Activated CD4-positive, alpha-beta memory T cell treated with anti-CD3 and anti-CD28 coated beads for 36 hours (primary cell): ENCODE results near the gene SYMPK. TPM values are rescaled to one million over a fixed set of nuclear protein-coding genes. Genes with fewer than 3 reads are reported as not detected.

Source experiments
- CTCF ChIA-PET: fragments of 350-600 bp; sonication (Branson Sonifier 250); formaldehyde crosslinking; loops from one replicate; lab custom pipeline; 2021; ENCODE audit warnings: antibody characterized with exemption, inconsistent platforms; lab: Charles Lee
- POLR2A ChIA-PET: fragments of 350-600 bp; sonication (Branson Sonifier 250); formaldehyde crosslinking; loops from one replicate; lab custom pipeline; 2021; ENCODE audit warnings: antibody characterized with exemption; lab: Charles Lee
- DNase-seq: peaks from one replicate; pipeline ENCODE4 v3.0.0-alpha.2; 2020
- H3K27ac Mint-ChIP-seq: one replicate; pipeline ENCODE4 v1.8.0; 2021; ENCODE audit warnings: mixed read lengths
- H3K27me3 Mint-ChIP-seq: one replicate; pipeline ENCODE4 v1.8.0; 2021; ENCODE audit warnings: mixed read lengths
- H3K36me3 Mint-ChIP-seq: one replicate; pipeline ENCODE4 v1.8.0; 2021; ENCODE audit warnings: mixed read lengths
- H3K4me1 Mint-ChIP-seq: one replicate; pipeline ENCODE4 v1.8.0; 2021; ENCODE audit warnings: low read depth, mixed read lengths
- H3K4me3 Mint-ChIP-seq: one replicate; pipeline ENCODE4 v1.8.0; 2021; ENCODE audit warnings: mild to moderate bottlenecking, mixed read lengths
- H3K9me3 Mint-ChIP-seq: one replicate; pipeline ENCODE4 v1.8.0; 2021; ENCODE audit warnings: mixed read lengths
- intact Hi-C: fragments of 100-400 bp; cut with micrococcal nuclease; formaldehyde crosslinking; loops from one replicate; pipeline ENCODE4 v1.15.1; 2023
- total RNA-seq, 2 experiments: library from RNA; stranded (reverse); gene quantifications; one replicate each; pipeline ENCODE4 v1.2.3, GENCODE V29; 2021

SYMPK gene
- total RNA-seq, 2 experiments from 2014 or later: 87.8 to 91.6 TPM

DNA sequence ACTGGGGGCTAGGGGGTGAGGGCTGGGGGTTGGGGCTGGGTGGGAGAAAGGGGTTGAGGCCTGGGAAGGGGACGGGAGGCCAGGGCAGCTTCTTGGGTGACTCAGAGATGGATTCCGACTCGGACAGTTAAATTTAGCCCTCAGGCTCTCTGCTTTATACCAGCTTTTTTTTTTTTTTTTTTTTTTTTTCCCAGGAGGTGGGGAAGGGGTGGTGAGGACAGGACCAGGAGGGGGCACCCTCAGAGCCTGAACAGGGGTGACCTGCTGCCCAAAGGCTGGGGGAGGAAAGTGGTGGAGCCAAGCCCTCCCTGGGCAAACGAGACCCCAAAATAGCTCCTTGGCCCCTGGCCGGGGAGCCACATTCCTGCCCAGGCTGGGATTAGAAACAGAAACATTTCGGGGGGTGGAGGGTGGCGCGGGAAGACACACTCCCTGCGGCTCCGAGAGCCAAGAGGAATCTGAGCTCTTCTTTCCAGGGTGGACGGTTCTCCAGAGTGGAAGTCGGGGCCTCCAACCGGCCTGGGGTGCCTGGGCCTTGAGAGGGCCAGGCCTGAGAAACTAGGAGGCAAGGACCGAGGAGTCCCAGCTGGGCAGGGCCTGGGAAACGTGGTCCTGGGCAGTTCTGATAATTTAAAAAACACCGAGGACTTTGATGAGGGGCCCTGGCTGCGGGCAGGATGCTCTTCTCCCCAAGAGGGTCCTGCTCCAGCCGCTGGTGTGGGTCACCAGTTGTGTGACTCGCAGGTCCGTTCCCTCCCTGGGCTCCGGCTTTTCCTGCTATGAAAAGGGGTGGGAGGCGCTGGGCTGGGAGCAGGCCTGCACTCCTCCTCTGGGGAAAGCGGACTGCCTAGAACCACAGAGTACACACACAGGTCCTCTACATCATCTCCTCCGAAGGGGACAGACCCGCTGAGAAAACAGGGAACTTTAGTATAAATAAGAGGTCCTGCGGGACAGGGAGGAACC, 79.8 kb downstream of the SYMPK start:
- Mint-ChIP-seq H3K36me3 (peaks cover 21% of the 10 kb centered on the region), H3K27ac (no peak overlapping the region), H3K9me3 (no peaks in the 10 kb centered on the region), H3K4me1 (peaks cover 15% of the 10 kb centered on the region), H3K27me3 (peaks cover 16% of the 10 kb centered on the region), H3K4me3 (no peak overlapping the region)
- ChIA-PET CTCF (interaction anchor here (1.7 to 2.8 kb wide), 2 partner anchors 14 to 16 kb away, joined by 8 to 14 read pairs; partner anchors contain the start of gene SIX5), POLR2A (no interaction called here)
- intact Hi-C loops: no loop called here
- DNase-seq: no peak

DNA sequence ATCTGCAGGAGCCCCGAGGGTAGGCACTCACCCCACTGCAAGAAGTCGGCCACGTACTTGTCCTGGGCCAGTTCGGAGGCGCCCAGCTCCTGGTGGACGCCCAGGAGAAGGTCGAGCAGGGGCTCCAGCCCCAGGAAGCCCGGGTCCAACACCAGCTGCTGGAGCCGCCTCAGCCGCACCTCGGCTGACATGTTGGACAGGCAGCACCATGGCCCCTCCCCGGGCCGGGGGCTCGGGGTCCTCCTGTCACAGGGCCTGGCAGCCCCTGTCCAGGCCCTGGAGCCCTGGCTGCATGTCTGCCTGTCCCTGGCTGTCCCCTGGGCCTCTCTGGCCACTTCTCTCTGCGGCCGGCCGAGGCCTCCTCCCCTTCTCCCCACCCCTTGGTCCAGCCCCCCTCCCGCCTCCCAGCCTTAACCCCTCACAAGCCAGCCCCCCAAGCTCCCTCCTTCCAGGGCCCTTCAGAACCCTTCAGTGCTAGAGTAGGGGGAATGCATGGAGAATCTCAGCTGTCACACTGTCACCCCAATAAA, 80.7 kb downstream of the SYMPK start, which contains the start of gene DMPK:
Gene DMPK (minus strand): TSS at position 329 of the 530 bp plus-strand sequence. CDS start 138 bp downstream, at position 191.
- POLR2A ChIA-PET: no interaction called here
- intact Hi-C loops: no loop called here

DNA sequence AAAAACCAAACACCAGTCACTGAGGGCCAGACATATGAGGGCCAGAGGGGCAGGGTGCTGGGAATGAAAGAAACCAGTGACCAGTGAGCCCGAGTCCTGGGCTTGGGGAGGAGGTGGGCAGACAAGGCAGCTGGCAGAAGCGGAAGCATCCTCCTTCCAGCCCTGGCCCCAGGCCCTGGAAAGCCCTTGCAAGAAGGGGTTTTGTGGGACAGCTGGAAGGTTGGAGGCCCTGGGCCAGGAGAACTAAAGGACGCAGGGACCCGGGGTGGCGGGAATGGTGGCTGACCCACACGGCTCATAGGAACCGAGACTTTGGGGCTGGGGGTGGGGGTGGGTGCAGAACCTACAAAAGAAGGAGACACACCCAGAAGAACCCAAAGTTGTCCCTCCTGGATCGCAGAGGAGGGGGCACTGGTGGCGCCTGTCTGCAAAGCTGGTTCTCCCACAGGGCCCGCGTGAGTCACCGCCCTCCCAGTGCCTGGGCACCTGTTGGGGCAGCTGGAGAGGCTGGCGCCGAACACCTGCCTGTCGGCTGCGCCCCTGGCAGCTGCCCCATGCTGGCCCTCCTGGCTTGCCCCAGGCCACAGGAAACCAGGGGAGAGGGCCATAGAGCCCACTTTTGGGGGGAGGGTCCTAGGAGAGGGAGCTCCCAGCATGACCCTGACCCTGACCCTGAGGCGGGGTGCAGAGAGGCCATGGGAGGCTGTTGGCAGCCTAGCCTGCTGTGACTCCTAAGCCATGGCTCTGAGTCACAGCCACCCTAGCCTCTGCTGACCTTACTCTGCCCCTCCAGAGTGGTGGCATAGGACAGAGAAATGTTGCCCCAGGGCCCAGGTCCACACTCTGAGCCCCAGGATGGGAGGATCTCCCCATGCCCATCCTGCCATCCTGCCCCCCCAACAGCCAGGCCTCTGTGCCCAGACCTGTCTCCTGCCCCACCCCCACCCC, 81.5 kb downstream of the SYMPK start:
- ChIA-PET POLR2A (interaction anchor here (1.1 to 1.2 kb wide), 2 partner anchors 12 to 48 kb away, joined by 3 to 4 read pairs; partner anchors contain the start of gene SIX5), CTCF (interaction anchor here (1.4 to 2.8 kb wide), 3 partner anchors 13 to 36 kb away, joined by 4 to 14 read pairs (median 8); partner anchors contain the start of gene SIX5)
- intact Hi-C loops: no loop called here

More for the DNA sequence above, 80.7 kb downstream of the SYMPK start, which contains the start of gene DMPK:
- no peaks in the 10 kb centered on the region for H3K9me3 Mint-ChIP-seq
- peaks cover 15% of the 10 kb centered on the region for H3K27me3 Mint-ChIP-seq
- no peak within 1 kb of the TSS for H3K4me3 Mint-ChIP-seq
- no peak for DNase-seq
- peaks cover 17% of the 10 kb centered on the region for H3K36me3 Mint-ChIP-seq
- peaks cover 15% of the 10 kb centered on the region for H3K4me1 Mint-ChIP-seq
- CTCF ChIA-PET: interaction anchor here (1.4 to 2.8 kb wide), 3 partner anchors 13 to 35 kb away, joined by 4 to 14 read pairs (median 8); partner anchors contain the start of gene SIX5
- H3K27ac Mint-ChIP-seq: no peak within 1 kb of the TSS

DNA sequence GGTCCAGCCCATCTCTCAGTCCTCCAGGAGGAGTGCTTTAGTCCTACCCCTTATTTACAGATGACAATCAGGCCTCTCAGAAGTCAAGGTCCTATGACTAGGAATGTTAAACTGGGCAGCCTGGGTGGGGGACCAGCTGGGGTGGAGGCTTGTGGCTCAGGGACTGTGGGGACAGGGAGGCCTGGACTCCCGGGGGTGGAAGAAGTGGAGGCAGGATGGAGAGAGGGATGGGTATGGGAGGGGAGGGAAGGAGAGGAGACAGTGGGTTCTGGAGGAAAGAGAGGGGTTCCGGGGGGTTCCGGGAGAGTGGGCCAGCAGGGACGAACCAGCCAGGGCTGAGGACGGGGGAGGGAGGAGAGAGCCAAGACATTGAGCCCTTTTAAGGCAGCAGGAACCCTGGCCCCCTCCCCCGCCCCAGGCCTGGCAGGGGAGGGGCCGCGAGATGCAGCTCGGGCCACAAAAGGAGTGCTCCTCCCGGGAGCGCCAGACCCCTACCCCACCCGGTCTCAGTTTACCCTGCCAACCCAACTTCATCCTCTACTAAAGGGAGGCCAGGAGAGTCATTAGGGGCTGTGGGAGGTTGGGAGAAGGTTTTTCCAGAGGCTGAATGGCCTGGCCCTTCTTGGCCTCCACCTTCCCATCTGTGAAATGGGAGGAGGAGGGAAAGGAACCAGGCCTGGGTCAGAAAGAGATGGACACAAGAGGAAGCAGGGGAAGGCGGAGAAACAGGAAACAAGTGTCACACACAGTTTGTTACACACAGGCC, 82.3 kb downstream of the SYMPK start:
- POLR2A ChIA-PET: interaction anchor here (0.6 to 2.1 kb wide), 5 partner anchors 11 to 122 kb away, joined by 3 to 10 read pairs (median 4); partner anchors contain the start of genes MYPOP and SIX5
- H3K27me3 Mint-ChIP-seq: peaks cover 15% of the 10 kb centered on the region
- H3K27ac Mint-ChIP-seq: no peak overlapping the region
- H3K4me1 Mint-ChIP-seq: peaks cover 15% of the 10 kb centered on the region
- no peak for DNase-seq
- H3K36me3 Mint-ChIP-seq: peaks cover 13% of the 10 kb centered on the region
- no peaks in the 10 kb centered on the region for H3K9me3 Mint-ChIP-seq
- CTCF ChIA-PET: interaction anchor here (1.4 kb wide), 1 partner anchor 37 kb away, joined by 4 read pairs; no protein-coding TSS in a partner anchor
- no peak overlapping the region for H3K4me3 Mint-ChIP-seq
- intact Hi-C loops: no loop called here

More for the DNA sequence above, 81.5 kb downstream of the SYMPK start:
- Mint-ChIP-seq H3K27me3 (peaks cover 15% of the 10 kb centered on the region), H3K4me3 (no peak overlapping the region), H3K27ac (no peak overlapping the region), H3K9me3 (no peaks in the 10 kb centered on the region), H3K4me1 (peaks cover 15% of the 10 kb centered on the region), H3K36me3 (peaks cover 17% of the 10 kb centered on the region)
- no peak for DNase-seq

DNA sequence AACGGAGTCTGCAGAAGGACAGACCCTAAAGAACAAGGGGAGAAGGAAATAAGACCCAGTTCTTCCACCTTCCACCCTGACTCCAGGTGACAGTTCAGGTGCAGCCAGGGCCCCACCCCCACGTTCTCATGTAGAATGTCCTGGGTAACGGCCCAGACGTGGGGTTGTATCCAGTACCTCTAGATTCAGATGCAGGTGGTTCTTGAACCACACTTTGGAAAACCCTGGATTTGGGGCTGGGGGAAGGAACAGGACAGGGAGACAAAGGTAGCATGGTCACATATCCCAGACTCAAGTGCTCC, 82.8 kb downstream of the SYMPK start:
- ChIA-PET POLR2A (interaction anchor here (0.6 to 2.1 kb wide), 3 partner anchors 11 to 122 kb away, joined by 3 to 10 read pairs (median 5); partner anchors contain the start of genes MYPOP and SIX5), CTCF (no interaction called here)
- Mint-ChIP-seq H3K9me3 (no peaks in the 10 kb centered on the region), H3K4me3 (no peak overlapping the region), H3K4me1 (peaks cover 15% of the 10 kb centered on the region), H3K36me3 (peaks cover 13% of the 10 kb centered on the region), H3K27me3 (peaks cover 15% of the 10 kb centered on the region), H3K27ac (no peak overlapping the region)
- intact Hi-C loops: no loop called here
- no peak for DNase-seq

DNA sequence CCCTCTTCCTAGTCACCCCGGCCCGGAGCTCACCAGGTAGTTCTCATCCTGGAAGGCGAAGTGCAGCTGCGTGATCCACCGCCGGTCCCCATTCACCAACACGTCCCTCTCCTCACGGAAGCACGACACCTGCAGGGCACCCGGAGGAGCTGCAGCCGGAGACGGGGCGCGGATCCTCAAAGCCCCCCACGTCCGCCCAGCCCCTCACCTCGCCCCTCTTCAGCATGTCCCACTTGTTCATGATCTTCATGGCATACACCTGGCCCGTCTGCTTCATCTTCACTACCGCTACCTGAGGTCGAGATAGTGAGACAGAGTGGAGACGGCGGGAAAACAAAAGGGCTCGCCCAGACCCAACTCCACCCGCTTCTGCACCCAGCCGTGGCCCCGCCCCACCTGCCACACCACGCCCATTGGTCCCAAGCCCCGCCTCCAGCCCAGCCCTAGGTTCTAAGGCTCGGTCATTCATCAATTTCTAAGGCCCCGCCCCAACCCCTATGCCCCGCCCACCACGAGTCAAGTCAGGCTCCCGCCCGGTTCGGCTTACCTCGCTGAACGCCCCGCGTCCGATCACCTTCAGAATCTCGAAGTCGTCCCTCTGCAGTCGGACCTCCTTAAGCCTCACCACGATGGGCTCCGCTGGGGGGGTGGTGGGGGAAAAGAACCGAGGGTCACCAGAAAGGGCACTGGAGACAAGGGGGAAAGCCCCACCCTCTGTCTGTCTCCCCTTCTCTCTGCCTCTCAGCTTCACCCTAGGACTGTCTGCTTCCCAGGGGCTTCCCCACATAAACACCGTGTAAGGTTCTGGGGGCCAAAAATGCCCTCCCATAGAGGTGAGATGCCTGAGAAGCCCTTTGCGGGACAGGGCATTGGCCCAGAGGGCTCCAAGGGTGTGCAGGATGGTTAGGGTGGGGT, 83.5 kb downstream of the SYMPK start:
- Mint-ChIP-seq H3K27ac (no peak overlapping the region), H3K4me1 (peaks cover 15% of the 10 kb centered on the region), H3K36me3 (peaks cover 13% of the 10 kb centered on the region), H3K4me3 (peak overlapping the region; percentile 67), H3K9me3 (no peaks in the 10 kb centered on the region), H3K27me3 (peaks cover 15% of the 10 kb centered on the region)
- intact Hi-C loops: loop anchor here (1.0 kb wide), 2 partner anchors 9 to 14 kb away; no protein-coding TSS in a partner anchor
- DNase-seq: peak; percentile 96
- CTCF ChIA-PET: interaction anchor here (0.7 to 1.4 kb wide), 12 partner anchors 9 to 87 kb away, joined by 3 to 34 read pairs (median 4); partner anchors contain the start of genes QPCTL, SIX5 and SYMPK
- POLR2A ChIA-PET: interaction anchor here (0.5 to 2.1 kb wide), 3 partner anchors 10 to 123 kb away, joined by 3 to 10 read pairs (median 3); partner anchors contain the start of genes DMWD, MYPOP and SIX5

DNA sequence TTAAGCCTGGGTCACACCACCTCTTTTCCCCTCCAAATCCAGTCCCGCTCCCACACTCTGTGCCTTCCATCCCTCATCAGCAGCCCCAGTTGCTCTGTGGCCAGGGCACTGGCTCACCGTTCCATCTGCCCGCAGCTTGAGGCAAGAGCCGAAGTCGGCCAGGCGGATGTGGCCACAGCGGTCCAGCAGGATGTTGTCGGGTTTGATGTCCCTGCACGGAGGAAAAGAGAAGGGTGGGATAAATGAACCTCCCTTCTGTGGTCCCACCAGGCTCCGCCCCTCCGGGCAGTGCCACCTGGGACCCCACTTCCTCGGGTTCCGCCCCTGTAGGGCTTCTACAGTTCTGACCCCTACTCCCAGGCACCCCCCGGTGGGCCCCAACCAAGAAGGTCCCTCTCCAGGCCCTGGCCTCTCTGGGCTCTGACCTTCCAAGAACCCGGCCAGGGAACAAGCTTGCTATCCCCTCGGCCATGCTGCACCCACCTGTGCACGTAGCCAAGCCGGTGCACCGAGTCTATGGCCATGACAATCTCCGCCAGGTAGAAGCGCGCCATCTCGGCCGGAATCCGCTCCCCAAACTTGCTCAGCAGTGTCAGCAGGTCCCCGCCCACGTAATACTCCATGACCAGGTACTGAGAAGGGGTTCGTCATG, 84.8 kb downstream of the SYMPK start:
- POLR2A ChIA-PET: interaction anchor here (2.1 kb wide), 1 partner anchor 9 kb away, joined by 10 read pairs; the partner anchor contains the start of gene SIX5
- Mint-ChIP-seq H3K4me1 (peaks cover 15% of the 10 kb centered on the region), H3K4me3 (no peak overlapping the region), H3K9me3 (no peaks in the 10 kb centered on the region), H3K27ac (no peak overlapping the region), H3K27me3 (peaks cover 15% of the 10 kb centered on the region), H3K36me3 (peaks cover 13% of the 10 kb centered on the region)
- intact Hi-C loops: no loop called here
- DNase-seq: no peak
- CTCF ChIA-PET: interaction anchor here (1.0 kb wide), 1 partner anchor 61 kb away, joined by 4 read pairs; no protein-coding TSS in a partner anchor

DNA sequence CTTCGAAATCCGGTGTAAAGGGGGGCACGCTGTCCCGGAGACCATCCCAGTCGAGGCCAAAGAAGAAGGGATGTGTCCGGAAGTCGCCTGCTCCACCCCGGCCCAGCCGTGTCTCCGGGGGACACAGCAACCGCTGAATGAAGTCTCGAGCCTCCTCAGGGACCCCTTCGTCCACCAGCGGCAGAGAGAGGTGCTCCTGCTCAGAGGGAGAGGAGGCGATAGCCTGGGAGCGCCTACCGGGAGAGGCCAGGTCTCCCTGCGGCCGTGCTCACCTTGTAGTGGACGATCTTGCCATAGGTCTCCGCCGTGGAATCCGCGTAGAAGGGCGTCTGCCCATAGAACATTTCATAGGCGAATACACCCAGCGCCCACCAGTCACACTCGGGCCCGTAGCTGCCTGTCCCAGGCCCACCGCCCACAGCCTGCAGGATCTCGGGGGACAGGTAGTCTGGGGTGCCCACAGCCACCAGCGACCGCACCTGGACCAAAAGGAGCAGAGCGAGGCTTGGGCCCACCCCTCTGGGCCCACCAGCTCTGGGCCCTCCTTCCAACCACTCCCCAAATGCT, 85.5 kb downstream of the SYMPK start:
- Mint-ChIP-seq H3K4me3 (no peak overlapping the region), H3K36me3 (peaks cover 13% of the 10 kb centered on the region), H3K27me3 (peaks cover 15% of the 10 kb centered on the region), H3K27ac (no peak overlapping the region), H3K9me3 (no peaks in the 10 kb centered on the region), H3K4me1 (peaks cover 15% of the 10 kb centered on the region)
- ChIA-PET CTCF (interaction anchor here (1.0 kb wide), 1 partner anchor 60 kb away, joined by 4 read pairs; no protein-coding TSS in a partner anchor), POLR2A (no interaction called here)
- DNase-seq: no peak
- intact Hi-C loops: no loop called here

DNA sequence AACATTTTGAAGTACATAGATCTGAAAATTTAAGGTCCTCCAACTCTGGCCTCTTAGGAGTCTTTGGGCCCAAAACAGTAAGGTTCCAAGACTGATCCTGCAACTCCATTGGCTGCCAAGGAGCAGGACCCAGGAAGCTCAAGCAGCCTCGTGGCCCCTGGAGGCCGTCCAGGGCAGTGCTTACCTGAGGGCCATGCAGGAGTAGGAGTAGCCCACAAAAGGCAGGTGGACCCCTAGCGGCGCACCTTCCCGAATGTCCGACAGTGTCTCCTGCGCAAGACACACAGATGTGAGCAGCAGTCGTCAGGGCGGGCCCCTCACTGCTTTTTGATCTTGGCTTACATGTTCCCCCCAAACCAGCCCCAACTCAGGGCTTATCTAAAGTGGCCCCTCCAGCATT, 88.2 kb downstream of the SYMPK start:
- Mint-ChIP-seq H3K36me3 (peaks cover 16% of the 10 kb centered on the region), H3K27me3 (peaks cover 8% of the 10 kb centered on the region), H3K4me1 (peaks cover 15% of the 10 kb centered on the region), H3K4me3 (no peak overlapping the region), H3K27ac (no peak overlapping the region), H3K9me3 (no peaks in the 10 kb centered on the region)
- POLR2A ChIA-PET: no interaction called here
- DNase-seq: no peak
- CTCF ChIA-PET: interaction anchor here (3.0 kb wide), 1 partner anchor 25 kb away, joined by 22 read pairs; no protein-coding TSS in a partner anchor
- intact Hi-C loops: no loop called here
